ENCODE data around the gene PLA2G4F. TPM values are rescaled to one million over a fixed set of nuclear protein-coding genes. Genes with fewer than 3 reads are reported as not detected.

PLA2G4F gene
- total RNA-seq, 1 donor from 2014 or later: not detected

GRCh38 chr15:42185801-42186200 is 29.4 kb upstream of the PLA2G4F start:
- TF ChIP-seq CTCF (IDR thresholded peaks at IDR 0.05): no peak
- Mint-ChIP-seq H3K27ac (ENCODE audit: unreplicated experiment) (no peak overlapping the region), H3K4me3 (ENCODE audit: unreplicated experiment) (no peak overlapping the region), H3K27me3 (ENCODE audit: low read depth) (no peaks in the 10 kb centered on the region), H3K9me3 (ENCODE audit: low read depth) (no peaks in the 10 kb centered on the region), H3K4me1 (ENCODE audit: low read depth) (no peaks in the 10 kb centered on the region), H3K36me3 (ENCODE audit: low read depth) (peaks cover 50% of the 10 kb centered on the region)
- no peak for DNase-seq (ENCODE audit: low spot score)

- Mint-ChIP-seq H3K9me3 (ENCODE audit: low read depth) (no peaks in the 10 kb centered on the region), H3K4me1 (ENCODE audit: low read depth) (no peaks in the 10 kb centered on the region), H3K36me3 (ENCODE audit: low read depth) (peaks cover 49% of the 10 kb centered on the region), H3K27ac (ENCODE audit: unreplicated experiment) (no peak overlapping the region), H3K27me3 (ENCODE audit: low read depth) (no peaks in the 10 kb centered on the region), H3K4me3 (ENCODE audit: unreplicated experiment) (no peak overlapping the region)
- no peak for DNase-seq (ENCODE audit: low spot score)
- no peak for TF ChIP-seq CTCF (IDR thresholded peaks at IDR 0.05)
Measured at GRCh38 chr15:42184736-42185135, 28.3 kb upstream of the PLA2G4F start.

GRCh38 chr15:42184296-42184695 is 27.9 kb upstream of the PLA2G4F start:
- Mint-ChIP-seq H3K36me3 (ENCODE audit: low read depth) (peaks cover 50% of the 10 kb centered on the region), H3K9me3 (ENCODE audit: low read depth) (no peaks in the 10 kb centered on the region), H3K27ac (ENCODE audit: unreplicated experiment) (no peak overlapping the region), H3K27me3 (ENCODE audit: low read depth) (no peaks in the 10 kb centered on the region), H3K4me1 (ENCODE audit: low read depth) (no peaks in the 10 kb centered on the region), H3K4me3 (ENCODE audit: unreplicated experiment) (no peak overlapping the region)
- DNase-seq (ENCODE audit: low spot score): no peak
- TF ChIP-seq CTCF (IDR thresholded peaks at IDR 0.05): no peak

- H3K4me3 Mint-ChIP-seq (ENCODE audit: unreplicated experiment): no peak overlapping the region
- H3K27me3 Mint-ChIP-seq (ENCODE audit: low read depth): no peaks in the 10 kb centered on the region
- H3K36me3 Mint-ChIP-seq (ENCODE audit: low read depth): peaks cover 50% of the 10 kb centered on the region
- no peak for TF ChIP-seq CTCF (IDR thresholded peaks at IDR 0.05)
- DNase-seq (ENCODE audit: low spot score): no peak
- no peak overlapping the region for H3K27ac Mint-ChIP-seq (ENCODE audit: unreplicated experiment)
- H3K9me3 Mint-ChIP-seq (ENCODE audit: low read depth): no peaks in the 10 kb centered on the region
- H3K4me1 Mint-ChIP-seq (ENCODE audit: low read depth): no peaks in the 10 kb centered on the region
Measured at GRCh38 chr15:42182961-42183360, 26.5 kb upstream of the PLA2G4F start.

GRCh38 chr15:42182328-42182886 is 26.0 kb upstream of the PLA2G4F start:
- Mint-ChIP-seq H3K9me3 (ENCODE audit: low read depth) (no peaks in the 10 kb centered on the region), H3K36me3 (ENCODE audit: low read depth) (peaks cover 51% of the 10 kb centered on the region), H3K27me3 (ENCODE audit: low read depth) (no peaks in the 10 kb centered on the region), H3K27ac (ENCODE audit: unreplicated experiment) (peak overlapping the region; percentile 49), H3K4me3 (ENCODE audit: unreplicated experiment) (no peak overlapping the region), H3K4me1 (ENCODE audit: low read depth) (no peaks in the 10 kb centered on the region)
- TF ChIP-seq CTCF (IDR thresholded peaks at IDR 0.05): no peak
- DNase-seq (ENCODE audit: low spot score): no peak
